Endothelial cell of umbilical vein (primary cell): ENCODE measurements around the gene ACADS. TPM values are rescaled to one million over a fixed set of nuclear protein-coding genes. Genes with fewer than 3 reads are reported as not detected.

Source experiments
- BruUV-seq: library from RNA; stranded (reverse); fragments of 400-500 nt; replicated peaks from 2 replicates; lab custom pipeline; 2021; lab: Mats Ljungman, UMichigan
- CTCF ChIA-PET: fragments of 300-600, 350-600 bp; sonication (Branson Sonifier 250); formaldehyde crosslinking; loops from one replicate; lab custom pipeline; 2021; ENCODE audit warnings: antibody characterized with exemption, inconsistent platforms; lab: Charles Lee
- POLR2A ChIA-PET: fragments of 300-600, 350-600 bp; sonication (Branson Sonifier 250); formaldehyde crosslinking; loops from one replicate; lab custom pipeline; 2021; ENCODE audit warnings: antibody characterized with exemption, inconsistent platforms; lab: Charles Lee
- DNase-seq: peaks from one replicate; pipeline ENCODE4 v3.0.0-alpha.2; 2011; ENCODE audit warnings: low read depth, low spot score
- FAIRE-seq: peaks from 2 replicates; lab custom pipeline; 2011; peaks lifted over from hg19 to GRCh38; lab: Jason Lieb, UNC
- H2AFZ ChIP-seq: 2 replicates; pipeline ENCODE4 v1.6.0; 2012; ENCODE audit warnings: low read depth, low read length, control low read depth, inconsistent platforms
- H3K27ac ChIP-seq: 2 replicates; pipeline ENCODE4 v1.5.1; 2011; ENCODE audit warnings: low read depth, mild to moderate bottlenecking, control low read depth, low read length, moderate library complexity; ENCODE audit not compliant: insufficient read depth
- H3K27me3 ChIP-seq, 2 experiments: 2 replicates each; pipeline versions ENCODE4 v1.6.0 to v1.6.1; 2011; ENCODE audit warnings: low read length in 2 of 2, mixed read lengths in 1 of 2; ENCODE audit not compliant: control insufficient read depth in 2 of 2, insufficient read depth in 2 of 2
- H3K36me3 ChIP-seq, 2 experiments: 2 replicates in 1 of 2; 3 replicates in 1 of 2; pipeline ENCODE4 v1.5.1; 2011; ENCODE audit warnings: low read length in 2 of 2, mild to moderate bottlenecking in 1 of 2, moderate library complexity in 1 of 2; ENCODE audit not compliant: control insufficient read depth in 2 of 2, insufficient read depth in 2 of 2; ENCODE audit errors: extremely low read depth in 1 of 2
- H3K4me1 ChIP-seq: 3 replicates; pipeline ENCODE4 v1.5.1; 2011; ENCODE audit warnings: mild to moderate bottlenecking, low read length; ENCODE audit not compliant: control insufficient read depth, insufficient read depth; ENCODE audit errors: extremely low read depth
- H3K4me2 ChIP-seq: 2 replicates; pipeline ENCODE4 v1.6.1; 2011; ENCODE audit warnings: low read length, control low read depth, mixed read lengths; ENCODE audit not compliant: insufficient read depth
- H3K4me3 ChIP-seq, 3 experiments: fragments of 200-600 bp in 1 of 3; sonication (generic), shearing (Covaris generic) in 1 of 3; replicated peaks in 1 of 3; 2 replicates each; pipeline ENCODE4 v1.5.1; 2011 to 2016; ENCODE audit warnings: control low read depth in 3 of 3, low read length in 3 of 3, mild to moderate bottlenecking in 2 of 3, inconsistent platforms in 1 of 3, low read depth in 1 of 3, moderate library complexity in 1 of 3; ENCODE audit not compliant: insufficient read depth in 1 of 3
- H3K79me2 ChIP-seq: 2 replicates; pipeline ENCODE4 v1.6.0; 2012; ENCODE audit warnings: low read length, inconsistent platforms; ENCODE audit not compliant: control insufficient read depth, insufficient read depth
- H3K9ac ChIP-seq: replicated peaks from 2 replicates; pipeline ENCODE3; 2011; ENCODE audit warnings: low read length, control low read depth; ENCODE audit not compliant: insufficient read depth; ENCODE audit errors: extremely low read depth
- H3K9me1 ChIP-seq: replicated peaks from 3 replicates; pipeline ENCODE4 v1.6.0; 2011; ENCODE audit warnings: mild to moderate bottlenecking, low read length; ENCODE audit not compliant: control insufficient read depth, insufficient read depth; ENCODE audit errors: extremely low read depth
- H3K9me3 ChIP-seq: replicated peaks from 2 replicates; pipeline ENCODE4 v1.5.1; 2012; ENCODE audit warnings: low read length, inconsistent platforms; ENCODE audit not compliant: control insufficient read depth, insufficient read depth
- H4K20me1 ChIP-seq: replicated peaks from 2 replicates; pipeline ENCODE3; 2011; ENCODE audit warnings: mild to moderate bottlenecking, low read length; ENCODE audit not compliant: control insufficient read depth, insufficient read depth; ENCODE audit errors: extremely low read depth
- EZH2 ChIP-seq: IDR thresholded peaks from 2 replicates; pipeline ENCODE4 v1.6.1; 2012; ENCODE audit warnings: borderline replicate concordance, low read depth, mild to moderate bottlenecking, moderate library complexity, low read length, inconsistent platforms; ENCODE audit not compliant: severe bottlenecking
- FOS ChIP-seq: IDR thresholded peaks from 2 replicates; pipeline ENCODE4 v1.6.1; 2011; ENCODE audit warnings: mild to moderate bottlenecking, low read length, moderate library complexity, borderline replicate concordance; ENCODE audit not compliant: insufficient read depth
- GATA2 ChIP-seq: IDR thresholded peaks from 2 replicates; pipeline ENCODE4 v1.7.0; 2011; ENCODE audit warnings: low read depth, mild to moderate bottlenecking, moderate library complexity, mixed read lengths, low read length; ENCODE audit not compliant: insufficient read length, insufficient read depth
- JUN ChIP-seq: IDR thresholded peaks from 2 replicates; pipeline ENCODE4 v1.6.1; 2011; ENCODE audit warnings: borderline replicate concordance, low read depth; ENCODE audit not compliant: insufficient read length, insufficient read depth
- MYC ChIP-seq: IDR thresholded peaks from one replicate; pipeline ENCODE4 v1.6.1; 2011; ENCODE audit warnings: mild to moderate bottlenecking, low read depth, low read length
- POLR2A ChIP-seq: IDR thresholded peaks from 2 replicates; pipeline ENCODE4 v1.6.1; 2012; ENCODE audit warnings: low read depth, mild to moderate bottlenecking, control low read depth, low read length
- POLR2AphosphoS5 ChIP-seq: IDR thresholded peaks from 2 replicates; pipeline ENCODE4 v1.6.1; 2012; ENCODE audit warnings: low read depth, mild to moderate bottlenecking, control low read depth, low read length, moderate library complexity; ENCODE audit not compliant: insufficient read depth
- dilution Hi-C: fragments of 300-500 bp; cut with MboI; formaldehyde crosslinking; loops from one replicate; pipeline ENCODE4 v1.15.0; 2019; ENCODE audit warnings: low sequenced_read_pairs; ENCODE audit not compliant: extremely low pct_ligation_motif_present
- intact Hi-C: fragments of 100-400 bp; cut with micrococcal nuclease; formaldehyde crosslinking; loops from one replicate; pipeline ENCODE4 v1.10.0; 2022
- polyA plus RNA-seq, 4 experiments: library from polyadenylated mRNA; depleted of rRNA in 3 of 4; stranded (reverse) in 3 of 4; unstranded in 1 of 4; fragments of >200 nt; gene quantifications; 2 replicates each; pipeline versions ENCODE4 v1.2.1 to v1.2.3, GENCODE V29; 2011 to 2012; ENCODE audit warnings: missing spikeins in 1 of 4
- total RNA-seq: library from RNA; stranded (reverse); gene quantifications from 2 replicates; pipeline ENCODE4 v1.2.3, GENCODE V29; 2021
- TF ChIP-seq, protein P1 (sequence below), 2 donors: IDR thresholded peaks; 1 replicate in 1 of 2; 2 replicates in 1 of 2; pipeline ENCODE4 v1.5.1; 2011; ENCODE audit warnings: low read length in 2 of 2, mild to moderate bottlenecking in 2 of 2, moderate library complexity in 2 of 2, control low read depth in 1 of 2, inconsistent platforms in 1 of 2, low read depth in 1 of 2; ENCODE audit not compliant: insufficient read depth in 1 of 2; ENCODE audit errors: extremely low read depth in 1 of 2
- TF ChIP-seq, protein P2 (sequence below): IDR thresholded peaks from 2 replicates; pipeline ENCODE4 v1.6.1; 2011; ENCODE audit not compliant: insufficient read depth, insufficient read length

ACADS gene
- total and polyA plus RNA-seq, 2 donors (not counting 3 experiments of a cell fraction or from before 2014, with no cell fraction given), result 8.2 to 8.9 TPM

DNA sequence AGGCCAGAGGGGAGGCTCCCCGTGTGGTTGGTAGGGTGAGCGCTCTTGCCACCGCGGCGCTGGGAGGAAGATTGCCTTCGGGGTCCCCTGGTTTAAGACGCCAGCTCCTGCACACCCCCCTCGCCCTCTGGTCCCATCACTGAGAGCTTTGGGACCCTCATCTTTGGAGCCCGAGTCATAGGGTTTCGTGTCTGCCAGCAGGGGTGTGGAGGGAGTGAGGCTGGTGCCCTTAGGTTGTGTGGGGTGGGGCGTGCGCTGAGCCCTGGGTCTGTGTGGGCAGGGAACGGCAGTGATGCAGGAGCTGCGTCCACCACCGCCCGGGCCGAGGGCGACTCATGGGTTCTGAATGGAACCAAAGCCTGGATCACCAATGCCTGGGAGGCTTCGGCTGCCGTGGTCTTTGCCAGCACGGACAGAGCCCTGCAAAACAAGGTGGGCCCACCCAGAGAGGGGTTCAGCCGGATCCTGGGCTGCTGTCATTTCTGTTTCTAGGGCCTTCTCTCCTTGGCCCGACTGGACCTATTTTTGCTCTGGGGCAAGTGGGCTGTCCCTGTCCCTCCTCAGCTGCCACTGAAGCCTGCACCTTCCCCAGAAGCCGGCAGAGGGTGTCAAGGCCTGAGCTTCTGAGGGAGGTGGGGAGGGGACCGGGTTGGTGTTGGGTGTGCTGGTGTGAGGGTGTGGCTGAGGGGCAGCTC lies 12.1 kb downstream of the ACADS start:
- dilution Hi-C loops (no loop called here), intact Hi-C loops (loop anchor here (1.0 kb wide), 1 partner anchor 234 kb away; no protein-coding TSS in a partner anchor)
- FAIRE-seq, result no peak
- Histone ChIP-seq H2AFZ (no peak overlapping the region), H3K9me1 (no peaks in the 10 kb centered on the region), H3K9ac (no peak overlapping the region), H3K4me1 (no peaks in the 10 kb centered on the region), H3K27ac (no peak overlapping the region), H3K9me3 (no peaks in the 10 kb centered on the region), H3K79me2 (no peaks in the 10 kb centered on the region), H4K20me1 (no peaks in the 10 kb centered on the region), H3K36me3 (no peaks in the 10 kb centered on the region), H3K4me2 (no peak overlapping the region), H3K27me3 (no peaks in the 10 kb centered on the region), H3K4me3 (no peak overlapping the region)
- no peak for TF ChIP-seq MYC
- TF ChIP-seq, protein P1, sequence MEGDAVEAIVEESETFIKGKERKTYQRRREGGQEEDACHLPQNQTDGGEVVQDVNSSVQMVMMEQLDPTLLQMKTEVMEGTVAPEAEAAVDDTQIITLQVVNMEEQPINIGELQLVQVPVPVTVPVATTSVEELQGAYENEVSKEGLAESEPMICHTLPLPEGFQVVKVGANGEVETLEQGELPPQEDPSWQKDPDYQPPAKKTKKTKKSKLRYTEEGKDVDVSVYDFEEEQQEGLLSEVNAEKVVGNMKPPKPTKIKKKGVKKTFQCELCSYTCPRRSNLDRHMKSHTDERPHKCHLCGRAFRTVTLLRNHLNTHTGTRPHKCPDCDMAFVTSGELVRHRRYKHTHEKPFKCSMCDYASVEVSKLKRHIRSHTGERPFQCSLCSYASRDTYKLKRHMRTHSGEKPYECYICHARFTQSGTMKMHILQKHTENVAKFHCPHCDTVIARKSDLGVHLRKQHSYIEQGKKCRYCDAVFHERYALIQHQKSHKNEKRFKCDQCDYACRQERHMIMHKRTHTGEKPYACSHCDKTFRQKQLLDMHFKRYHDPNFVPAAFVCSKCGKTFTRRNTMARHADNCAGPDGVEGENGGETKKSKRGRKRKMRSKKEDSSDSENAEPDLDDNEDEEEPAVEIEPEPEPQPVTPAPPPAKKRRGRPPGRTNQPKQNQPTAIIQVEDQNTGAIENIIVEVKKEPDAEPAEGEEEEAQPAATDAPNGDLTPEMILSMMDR (IDR thresholded peaks at IDR 0.05; ENCODE audit: extremely low read depth in 1 of 2, insufficient read depth in 1 of 2, low read depth in 1 of 2, low read length in 2 of 2), result peak in 1 of 2 donors; percentile 35
- POLR2A ChIA-PET, result no interaction called here
- DNase-seq, result no peak
- BruUV-seq, result no TSS peak
- CTCF ChIA-PET, result interaction anchor here (1.4 to 3.0 kb wide), 5 partner anchors 10 to 235 kb away, joined by 3 to 39 read pairs (median 3); no protein-coding TSS in a partner anchor

DNA sequence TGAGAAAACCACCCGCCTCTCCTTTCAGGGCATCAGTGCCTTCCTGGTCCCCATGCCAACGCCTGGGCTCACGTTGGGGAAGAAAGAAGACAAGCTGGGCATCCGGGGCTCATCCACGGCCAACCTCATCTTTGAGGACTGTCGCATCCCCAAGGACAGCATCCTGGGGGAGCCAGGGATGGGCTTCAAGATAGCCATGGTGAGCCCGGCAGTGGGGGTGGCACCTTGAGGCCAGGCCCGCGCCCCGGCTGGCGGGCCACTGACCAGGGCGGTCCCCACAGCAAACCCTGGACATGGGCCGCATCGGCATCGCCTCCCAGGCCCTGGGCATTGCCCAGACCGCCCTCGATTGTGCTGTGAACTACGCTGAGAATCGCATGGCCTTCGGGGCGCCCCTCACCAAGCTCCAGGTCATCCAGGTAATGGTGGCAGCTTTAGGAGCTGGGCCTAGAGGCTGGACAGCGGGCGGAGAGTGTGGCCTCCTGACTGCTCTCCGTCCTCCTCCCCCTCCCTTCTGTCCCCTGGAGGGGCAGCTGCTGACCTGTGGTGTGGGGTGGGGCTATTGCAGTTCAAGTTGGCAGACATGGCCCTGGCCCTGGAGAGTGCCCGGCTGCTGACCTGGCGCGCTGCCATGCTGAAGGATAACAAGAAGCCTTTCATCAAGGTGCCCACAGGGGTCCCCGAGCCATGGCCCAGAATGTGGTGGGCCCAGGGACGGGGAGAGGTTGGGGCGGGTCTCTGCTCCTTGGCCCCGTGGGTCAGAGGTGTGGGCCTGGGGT lies 12.8 kb downstream of the ACADS start:
- no peak overlapping the region for H3K4me2 ChIP-seq
- POLR2A ChIA-PET, result no interaction called here
- no peak overlapping the region for H3K9ac ChIP-seq
- FAIRE-seq (no peak), DNase-seq (no peak)
- TF ChIP-seq MYC, result no peak
- no peak for TF ChIP-seq POLR2A
- no peak for TF ChIP-seq EZH2
- no peak for TF ChIP-seq FOS
- TF ChIP-seq, protein P1 (IDR thresholded peaks at IDR 0.05; ENCODE audit: extremely low read depth in 1 of 2, insufficient read depth in 1 of 2, low read depth in 1 of 2, low read length in 2 of 2), result no peak
- no peak for TF ChIP-seq GATA2
- TF ChIP-seq, protein P2, sequence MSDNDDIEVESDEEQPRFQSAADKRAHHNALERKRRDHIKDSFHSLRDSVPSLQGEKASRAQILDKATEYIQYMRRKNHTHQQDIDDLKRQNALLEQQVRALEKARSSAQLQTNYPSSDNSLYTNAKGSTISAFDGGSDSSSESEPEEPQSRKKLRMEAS, result no peak
- no peak for TF ChIP-seq POLR2AphosphoS5
- TF ChIP-seq JUN, result no peak
- H3K9me1 ChIP-seq, result no peaks in the 10 kb centered on the region
- no TSS peak for BruUV-seq
- no peaks in the 10 kb centered on the region for H3K36me3 ChIP-seq
- H3K4me1 ChIP-seq, result no peaks in the 10 kb centered on the region
- no peaks in the 10 kb centered on the region for H3K27me3 ChIP-seq
- no peak overlapping the region for H3K27ac ChIP-seq
- H3K9me3 ChIP-seq, result no peaks in the 10 kb centered on the region
- H2AFZ ChIP-seq, result no peak overlapping the region
- CTCF ChIA-PET, result interaction anchor here (1.4 to 3.0 kb wide), 5 partner anchors 9 to 234 kb away, joined by 3 to 39 read pairs (median 3); no protein-coding TSS in a partner anchor
- no peaks in the 10 kb centered on the region for H3K79me2 ChIP-seq
- dilution Hi-C loops, result no loop called here
- H3K4me3 ChIP-seq, result no peak overlapping the region
- intact Hi-C loops, result loop anchor here (1.0 kb wide), 1 partner anchor 233 kb away; no protein-coding TSS in a partner anchor
- H4K20me1 ChIP-seq, result no peaks in the 10 kb centered on the region
